SK-N-MC (cell line): ENCODE measurements around the gene OR2A7.
"Not testable (repeated sequence)": the region's sequence is repeated elsewhere in the genome, so short reads cannot be mapped to it uniquely, and the experiment has no call there.

Experiments used
- EZH2 ChIP-seq: fragments of 200-600 bp; sonication (generic); IDR thresholded peaks from one replicate; pipeline ENCODE4 v1.6.1; 2017; ENCODE audit warnings: antibody characterized with exemption
- FOXP2 ChIP-seq: optimal IDR thresholded peaks from 2 replicates; pipeline ENCODE3; 2011; ENCODE audit warnings: mild to moderate bottlenecking, moderate library complexity; ENCODE audit not compliant: insufficient read depth; ENCODE audit errors: extremely low read length, control extremely low read depth
- POLR2AphosphoS5 ChIP-seq: IDR thresholded peaks from 2 replicates; pipeline ENCODE4 v1.6.1; 2012; ENCODE audit warnings: mild to moderate bottlenecking, low read depth, low read length, borderline replicate concordance

DNA sequence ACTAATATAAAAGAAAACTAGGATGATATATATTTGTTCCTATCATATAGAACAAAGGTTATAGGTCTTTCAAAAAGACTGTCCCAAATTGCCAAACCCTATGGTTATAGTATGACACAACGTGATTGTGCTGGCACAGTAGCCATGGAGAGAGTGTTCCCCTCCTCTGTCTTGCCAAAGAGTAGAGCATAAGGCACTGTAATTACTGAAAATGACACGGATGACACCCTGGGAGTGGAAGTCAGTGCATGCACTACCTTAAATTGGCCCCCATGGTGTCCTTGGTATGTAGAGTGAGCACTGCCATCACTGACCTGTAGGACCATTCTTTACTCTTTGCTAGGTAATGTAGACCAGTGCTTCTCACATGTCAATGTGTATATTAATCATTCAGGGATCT lies 40.6 kb upstream of the OR2A7 start:
- TF ChIP-seq POLR2AphosphoS5, EZH2, FOXP2: not testable (repeated sequence)
